Neuron (in vitro differentiated cells): Measurements from ENCODE around the gene TNFRSF4.

Experiments
- H2AFZ ChIP-seq: one replicate; pipeline ENCODE4 v1.6.1; 2013; ENCODE audit warnings: low read depth, mild to moderate bottlenecking, inconsistent platforms, low read length, moderate library complexity
- H3K27me3 ChIP-seq: one replicate; pipeline ENCODE4 v1.6.1; 2013; ENCODE audit warnings: low read length; ENCODE audit not compliant: insufficient read depth
- H3K36me3 ChIP-seq: one replicate; pipeline ENCODE4 v1.6.1; 2013; ENCODE audit warnings: low read length; ENCODE audit not compliant: insufficient read depth
- H3K4me1 ChIP-seq: one replicate; pipeline ENCODE4 v1.6.1; 2013; ENCODE audit warnings: low read length; ENCODE audit not compliant: insufficient read depth
- H3K4me3 ChIP-seq: 2 replicates; pipeline ENCODE4 v1.5.1; 2013; ENCODE audit warnings: mild to moderate bottlenecking, low read length, moderate library complexity
- H3K9me3 ChIP-seq: one replicate; pipeline ENCODE4 v1.6.1; 2013; ENCODE audit warnings: low read length

The TNFRSF4 gene

DNA sequence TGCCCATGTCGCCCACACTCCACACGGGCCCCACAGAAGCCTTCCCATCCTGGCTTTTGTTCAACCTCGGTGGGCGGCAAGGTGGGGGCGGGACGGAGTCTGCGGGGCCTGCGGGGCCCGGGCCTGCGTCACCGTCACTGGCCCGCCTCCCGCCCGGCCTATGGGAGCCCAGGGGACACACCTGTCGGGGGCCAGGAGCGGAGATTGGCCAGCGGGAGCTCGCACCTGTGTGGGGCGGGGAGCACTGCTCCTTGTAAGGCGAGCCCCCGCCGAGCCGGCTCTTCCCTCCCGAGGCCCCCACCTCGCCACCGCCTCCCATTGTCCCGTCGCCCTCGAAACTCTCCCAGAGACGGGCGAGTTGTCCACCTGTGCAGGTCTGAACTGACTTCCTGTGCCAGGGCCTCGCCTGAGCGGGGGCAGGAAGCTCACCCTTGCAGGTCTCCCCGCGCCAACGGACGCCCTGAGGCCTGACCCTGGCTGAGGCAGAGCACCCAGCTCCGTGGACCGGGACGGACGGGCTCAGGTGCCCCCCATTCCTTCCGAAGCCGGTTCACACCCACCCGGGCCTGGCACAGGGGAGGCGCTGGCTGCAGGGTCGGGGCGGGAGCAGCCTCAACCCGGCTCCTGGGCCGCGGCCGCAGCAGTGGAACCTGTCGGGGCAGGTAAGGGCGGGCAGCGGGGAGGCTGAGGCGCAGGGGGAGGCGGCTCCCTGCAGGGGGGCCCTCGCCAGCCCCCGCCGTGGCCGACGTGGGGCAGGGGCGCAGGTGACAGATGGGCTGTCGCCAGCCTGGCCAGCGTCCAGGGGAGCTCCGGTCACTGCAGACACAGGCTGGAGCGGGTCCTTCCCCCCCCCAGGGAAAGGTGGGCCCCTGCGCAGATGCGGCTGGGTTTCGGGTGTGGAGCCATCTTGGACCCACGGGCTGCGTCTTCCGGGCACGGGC is 51.1 kb downstream of the TNFRSF4 start:
- Histone ChIP-seq H3K4me3 (no peak overlapping the region), H3K27me3 (peaks cover 10% of the 10 kb centered on the region), H3K36me3 (no peaks in the 10 kb centered on the region), H3K9me3 (peaks cover 2% of the 10 kb centered on the region), H2AFZ (no peak overlapping the region), H3K4me1 (peaks cover 15% of the 10 kb centered on the region)

DNA sequence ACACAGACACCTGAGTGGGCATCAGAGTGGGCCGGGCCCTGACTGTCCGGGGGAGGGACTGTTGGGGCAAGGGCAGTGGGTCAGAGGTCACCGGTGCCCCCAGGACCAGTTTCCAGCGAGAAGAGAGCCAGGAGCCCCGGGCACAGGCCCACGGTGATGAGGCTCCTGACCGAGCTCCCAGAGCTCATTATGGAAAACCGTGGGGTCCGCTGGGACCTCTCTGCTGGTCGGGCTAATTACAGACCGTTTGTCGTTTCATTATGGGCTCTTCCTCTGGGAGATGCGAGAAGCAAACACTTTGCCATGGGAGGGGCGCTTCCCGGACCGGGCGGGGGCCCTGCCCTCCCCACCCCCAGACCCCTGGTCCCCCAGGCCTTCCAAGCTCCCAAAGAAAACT is 52.3 kb downstream of the TNFRSF4 start:
- peaks cover 10% of the 10 kb centered on the region for H3K27me3 ChIP-seq
- H3K4me1 ChIP-seq, result peaks cover 11% of the 10 kb centered on the region
- H3K9me3 ChIP-seq, result peaks cover 2% of the 10 kb centered on the region
- H2AFZ ChIP-seq, result no peak overlapping the region
- H3K36me3 ChIP-seq, result no peaks in the 10 kb centered on the region
- no peak overlapping the region for H3K4me3 ChIP-seq
